HUES48 (cell line): Measurements from ENCODE around the gene EFCAB14.
"Not testable (repeated sequence)": the region's sequence is repeated elsewhere in the genome, so short reads cannot be mapped to it uniquely, and the experiment has no call there.

Experiments
- H3K27ac ChIP-seq: one replicate; pipeline ENCODE4 v1.7.0; 2013; ENCODE audit warnings: low read depth, low read length, inconsistent platforms
- H3K27me3 ChIP-seq: 2 replicates; pipeline ENCODE4 v1.6.1; 2013; ENCODE audit warnings: mild to moderate bottlenecking, low read length; ENCODE audit not compliant: control insufficient read depth, insufficient read depth
- H3K36me3 ChIP-seq: 2 replicates; pipeline ENCODE4 v1.6.1; 2013; ENCODE audit warnings: low read length; ENCODE audit not compliant: control insufficient read depth, insufficient read depth
- H3K4me1 ChIP-seq: 2 replicates; pipeline ENCODE4 v1.6.1; 2013; ENCODE audit warnings: mild to moderate bottlenecking, low read length; ENCODE audit not compliant: control insufficient read depth, insufficient read depth
- H3K4me3 ChIP-seq: 2 replicates; pipeline ENCODE4 v1.5.1; 2013; ENCODE audit warnings: mild to moderate bottlenecking, low read depth, low read length
- H3K9ac ChIP-seq: 2 replicates; pipeline ENCODE4 v1.6.1; 2013; ENCODE audit warnings: mild to moderate bottlenecking, low read depth, low read length, moderate library complexity
- H3K9me3 ChIP-seq: 2 replicates; pipeline ENCODE4 v1.6.1; 2013; ENCODE audit warnings: low read length; ENCODE audit not compliant: control insufficient read depth, insufficient read depth

EFCAB14 gene

DNA sequence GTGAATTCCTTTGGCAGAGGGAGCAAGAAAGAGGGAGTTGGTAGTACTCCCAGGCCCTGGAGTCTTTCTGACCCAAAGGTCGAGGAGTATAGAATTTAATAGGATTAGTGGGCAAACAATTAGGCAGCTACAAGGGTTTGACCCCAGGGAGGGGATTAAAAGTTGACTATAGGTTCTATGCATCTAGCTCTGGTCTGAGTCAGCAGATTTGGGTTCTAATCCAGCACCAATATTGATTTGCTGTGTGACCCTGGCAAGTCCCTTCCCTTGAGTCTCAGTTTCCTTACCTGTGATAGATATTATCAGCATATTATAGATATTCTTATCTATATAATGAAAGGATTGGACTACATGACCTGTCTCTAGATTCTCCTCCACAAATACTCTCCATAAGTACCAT, 35.1 kb upstream of the EFCAB14 start:
- Histone ChIP-seq H3K9ac (no peak overlapping the region), H3K4me1 (peaks cover 17% of the 10 kb centered on the region), H3K36me3 (no peaks in the 10 kb centered on the region), H3K27me3 (no peaks in the 10 kb centered on the region), H3K9me3 (no peaks in the 10 kb centered on the region), H3K27ac (no peak overlapping the region), H3K4me3 (no peak overlapping the region)

DNA sequence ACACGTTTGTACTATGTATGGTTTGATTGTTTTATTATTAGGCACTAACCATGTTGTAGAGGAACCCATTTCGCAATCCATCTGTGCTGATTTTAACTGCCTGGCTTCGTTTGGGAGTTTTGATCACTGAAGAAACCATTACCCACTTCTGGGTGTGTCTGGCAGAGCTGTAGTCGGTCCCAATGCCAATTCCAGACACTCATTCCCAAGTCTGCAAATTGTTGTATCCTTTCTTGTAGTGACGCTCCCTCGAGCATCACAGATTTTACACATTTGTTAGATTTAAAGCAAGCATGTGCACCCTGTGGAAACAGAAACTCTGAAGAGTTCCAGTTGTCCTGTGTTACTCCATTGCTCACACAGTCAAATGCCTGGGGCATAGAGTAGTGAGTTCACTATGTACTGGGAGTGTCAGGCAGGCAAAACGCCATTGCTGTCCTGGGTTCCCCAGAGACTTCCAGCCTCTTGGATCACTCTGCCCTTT, 31.0 kb upstream of the EFCAB14 start:
- Histone ChIP-seq H3K36me3 (no peaks in the 10 kb centered on the region), H3K27me3 (no peaks in the 10 kb centered on the region), H3K4me3 (no peak overlapping the region), H3K4me1 (peaks cover 2% of the 10 kb centered on the region; the same call in 1 of the 2 replicates), H3K27ac (no peak overlapping the region), H3K9me3 (no peaks in the 10 kb centered on the region), H3K9ac (no peak overlapping the region)

DNA sequence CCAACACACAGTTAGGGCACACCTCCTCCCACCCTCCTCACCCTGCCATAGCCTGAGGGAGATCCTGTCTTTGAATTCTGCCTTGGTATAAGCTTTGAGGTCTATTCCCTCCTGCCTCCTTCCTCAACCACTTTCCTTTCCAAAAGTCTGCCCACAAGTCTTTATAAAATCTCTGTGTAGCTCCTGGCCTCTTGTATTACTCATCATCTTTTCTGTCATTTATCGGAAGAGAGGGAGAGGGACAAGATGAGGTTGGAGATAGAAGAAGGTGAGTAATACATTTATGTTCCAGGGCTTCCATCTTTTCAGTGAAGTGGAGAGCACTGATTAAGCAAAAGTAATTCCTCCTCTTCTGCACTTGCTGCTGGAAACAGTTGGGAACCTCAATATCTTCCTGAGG, 30.5 kb upstream of the EFCAB14 start:
- no peak overlapping the region for H3K27ac ChIP-seq
- no peak overlapping the region for H3K9ac ChIP-seq
- H3K4me1 ChIP-seq, result peaks cover 2% of the 10 kb centered on the region; the same call in 1 of the 2 replicates
- H3K36me3 ChIP-seq, result no peaks in the 10 kb centered on the region
- no peak overlapping the region for H3K4me3 ChIP-seq
- H3K9me3 ChIP-seq, result no peaks in the 10 kb centered on the region
- no peaks in the 10 kb centered on the region for H3K27me3 ChIP-seq

DNA sequence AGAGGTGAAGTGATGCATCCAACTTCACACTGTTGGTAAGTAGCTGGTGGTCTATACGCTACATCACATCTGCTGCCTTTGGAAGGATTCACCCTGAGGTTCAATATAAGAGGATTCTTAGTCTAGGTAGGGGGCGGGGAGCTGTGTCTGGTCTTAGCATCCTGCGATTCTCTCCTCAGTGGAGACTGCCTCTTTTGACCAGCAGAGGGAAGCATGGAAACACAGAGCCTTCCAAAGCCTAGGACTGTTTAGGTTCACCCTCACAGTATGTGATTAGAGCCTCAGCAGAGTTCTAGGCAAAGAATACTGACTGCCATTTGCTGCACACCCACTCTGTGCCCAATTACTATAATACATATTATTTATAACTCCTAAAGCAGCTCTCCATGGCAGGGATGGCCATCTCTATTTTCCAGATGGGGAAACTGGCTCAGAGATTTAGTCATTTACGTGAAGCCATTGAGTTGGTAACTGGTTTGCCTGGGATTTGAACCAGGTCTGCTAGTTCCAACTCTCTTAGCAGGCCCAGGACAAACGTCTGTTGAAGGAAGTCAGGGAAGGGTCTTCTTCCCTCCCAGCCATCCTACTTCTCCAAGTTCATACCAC, 28.9 kb upstream of the EFCAB14 start:
- Histone ChIP-seq H3K27ac (no peak overlapping the region), H3K36me3 (no peaks in the 10 kb centered on the region), H3K4me3 (no peak overlapping the region), H3K4me1 (peaks cover 2% of the 10 kb centered on the region; the same call in 1 of the 2 replicates), H3K27me3 (no peaks in the 10 kb centered on the region), H3K9me3 (no peaks in the 10 kb centered on the region), H3K9ac (no peak overlapping the region)

DNA sequence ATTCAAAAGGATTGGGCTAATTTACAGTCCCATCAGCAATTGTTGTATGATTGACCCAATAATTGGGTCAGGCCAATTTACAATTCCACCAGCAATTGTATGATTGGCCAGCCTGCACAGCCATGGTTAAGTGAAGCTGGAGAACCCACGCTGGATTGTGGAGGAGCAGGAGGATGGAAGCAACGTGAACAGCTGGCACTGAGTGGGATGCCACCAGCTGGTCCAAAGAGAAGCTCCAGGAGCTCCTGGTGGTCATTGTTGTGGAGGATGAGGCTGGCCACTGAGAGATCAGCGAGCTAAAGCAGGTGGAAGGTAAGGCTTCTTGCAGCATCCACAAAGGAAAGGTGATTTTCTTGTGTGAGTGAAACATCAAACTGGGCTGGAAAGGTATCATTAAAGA, 23.2 kb upstream of the EFCAB14 start:
- Histone ChIP-seq H3K27me3 (no peaks in the 10 kb centered on the region), H3K9ac (no peak overlapping the region)

DNA sequence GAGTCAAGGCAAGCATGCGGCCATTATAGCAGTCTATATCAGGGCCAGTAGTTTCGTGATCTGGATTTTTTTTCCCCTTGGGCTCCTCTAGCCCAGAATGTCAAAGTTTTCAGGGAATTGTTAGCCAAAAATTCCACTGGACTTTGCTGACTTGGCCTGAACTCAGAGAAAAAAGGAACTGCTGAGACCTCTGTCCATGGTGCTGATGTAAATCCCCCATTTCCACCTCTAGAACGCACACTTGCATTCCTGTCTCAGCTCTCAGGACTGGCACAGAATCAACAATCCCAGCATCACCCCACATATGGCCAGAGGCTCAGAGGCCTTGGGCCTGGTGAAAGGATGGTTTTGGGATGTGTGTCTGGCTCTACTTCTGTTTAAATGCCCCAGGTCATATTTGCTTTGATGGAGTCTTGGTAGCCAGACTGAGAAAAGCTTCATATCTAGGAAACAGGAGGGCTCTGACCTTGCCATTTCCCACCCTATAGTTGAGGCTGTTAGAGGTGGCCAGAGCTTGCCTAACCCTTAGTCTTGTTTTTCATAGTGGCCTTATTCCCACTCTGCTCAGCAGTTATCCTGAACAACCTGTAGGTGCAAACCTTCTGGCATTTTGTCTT, 16.9 kb upstream of the EFCAB14 start:
- Histone ChIP-seq H3K9me3 (no peaks in the 10 kb centered on the region), H3K27ac (no peak overlapping the region), H3K27me3 (no peaks in the 10 kb centered on the region), H3K9ac (no peak overlapping the region), H3K36me3 (no peaks in the 10 kb centered on the region), H3K4me1 (no peaks in the 10 kb centered on the region), H3K4me3 (no peak overlapping the region)

More for the DNA sequence above, 23.2 kb upstream of the EFCAB14 start:
- H3K9me3 ChIP-seq, result no peaks in the 10 kb centered on the region
- H3K4me1 ChIP-seq, result no peaks in the 10 kb centered on the region
- H3K4me3 ChIP-seq, result no peak overlapping the region
- no peak overlapping the region for H3K27ac ChIP-seq
- no peaks in the 10 kb centered on the region for H3K36me3 ChIP-seq

DNA sequence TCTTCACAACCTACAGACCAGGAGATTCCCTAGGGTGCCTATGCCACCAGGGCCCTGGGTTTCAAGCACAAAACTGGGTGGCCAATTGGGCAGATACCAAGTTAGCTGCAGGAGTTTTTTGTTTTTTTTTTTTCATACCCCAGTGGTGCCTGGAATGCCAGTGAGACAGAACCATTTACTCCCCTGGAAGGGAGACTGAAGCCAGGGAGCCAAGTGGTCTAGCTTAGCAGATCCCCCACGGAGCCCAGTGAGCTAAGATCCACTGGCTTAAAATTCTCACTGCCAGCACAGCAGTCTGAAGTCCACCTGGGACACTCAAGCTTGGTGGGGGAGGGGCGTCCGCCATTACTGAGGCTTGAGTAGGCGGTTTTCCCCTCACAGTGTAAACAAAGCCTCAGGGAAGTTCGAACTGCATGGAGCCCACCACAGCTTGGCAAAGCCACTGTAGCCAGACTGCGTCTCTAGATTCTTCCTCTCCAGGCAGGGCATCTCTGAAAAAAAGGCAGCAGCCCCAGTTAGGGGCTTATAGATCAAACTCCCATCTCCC, 9.5 kb upstream of the EFCAB14 start:
- H3K27me3 ChIP-seq, H3K27ac ChIP-seq, H3K9me3 ChIP-seq, H3K4me1 ChIP-seq, H3K36me3 ChIP-seq, H3K9ac ChIP-seq, H3K4me3 ChIP-seq: not testable (repeated sequence)

DNA sequence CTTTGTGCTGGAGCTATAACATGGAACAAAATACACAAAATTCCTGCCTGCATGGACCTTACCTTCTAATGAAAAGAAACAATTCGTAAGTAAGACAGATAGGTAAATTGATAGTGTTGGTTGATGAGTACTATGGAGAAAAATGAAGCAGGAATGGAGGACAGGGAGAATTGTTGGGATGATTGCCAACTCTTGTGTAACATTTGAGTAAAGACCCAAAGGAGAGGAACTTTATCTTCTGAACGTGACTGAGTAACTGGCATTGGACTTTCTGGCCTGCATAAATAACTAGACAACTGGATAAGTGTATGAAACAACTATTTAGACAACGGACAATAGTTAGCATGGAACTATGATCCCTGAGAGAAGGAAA, 6.8 kb upstream of the EFCAB14 start:
- no peaks in the 10 kb centered on the region for H3K27me3 ChIP-seq
- H3K4me1 ChIP-seq, result peaks cover 6% of the 10 kb centered on the region
- H3K36me3 ChIP-seq, result no peaks in the 10 kb centered on the region
- H3K4me3 ChIP-seq, result no peak overlapping the region
- H3K27ac ChIP-seq, result no peak overlapping the region
- no peaks in the 10 kb centered on the region; the same call in 1 of the 2 replicates for H3K9me3 ChIP-seq
- H3K9ac ChIP-seq, result no peak overlapping the region

DNA sequence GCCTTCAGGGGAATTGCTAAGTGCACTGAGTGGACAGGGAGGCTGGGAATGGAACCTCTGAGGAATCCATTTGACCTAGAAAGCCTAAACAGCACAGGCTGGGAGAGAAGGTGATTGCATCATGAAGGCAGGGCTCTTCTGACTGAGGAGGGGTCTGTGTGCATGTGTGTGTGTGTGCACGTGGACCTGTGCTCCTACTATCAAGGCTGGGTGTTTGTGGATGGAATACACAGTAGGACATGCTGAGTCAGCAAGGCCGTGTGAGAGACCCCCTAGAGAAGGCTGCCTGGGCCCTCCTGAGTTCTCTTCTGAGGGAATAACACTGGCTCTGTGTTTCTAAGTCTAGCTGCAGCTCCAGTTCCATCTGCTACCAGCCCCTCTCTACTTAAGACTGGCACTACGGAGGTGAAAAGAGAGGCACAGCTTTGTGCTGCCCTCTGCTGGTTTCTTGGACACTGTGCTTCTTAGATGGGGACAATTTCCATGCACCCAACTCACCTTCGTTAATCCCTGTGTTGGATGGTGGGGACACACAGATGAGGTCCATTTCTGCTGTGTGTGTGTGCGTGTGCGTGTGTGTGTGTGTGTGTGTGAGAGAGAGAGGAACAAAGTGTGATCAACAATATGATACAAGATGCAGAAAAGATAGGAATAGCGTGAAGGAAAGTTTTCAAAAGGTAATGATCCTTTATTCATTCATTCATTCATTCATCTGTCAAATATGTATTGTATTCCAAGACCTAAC, 6.2 kb upstream of the EFCAB14 start:
- Histone ChIP-seq H3K9ac (no peak overlapping the region), H3K4me1 (peaks cover 6% of the 10 kb centered on the region), H3K4me3 (no peak overlapping the region), H3K27ac (no peak overlapping the region), H3K9me3 (no peaks in the 10 kb centered on the region; the same call in 1 of the 2 replicates), H3K27me3 (no peaks in the 10 kb centered on the region), H3K36me3 (no peaks in the 10 kb centered on the region)

DNA sequence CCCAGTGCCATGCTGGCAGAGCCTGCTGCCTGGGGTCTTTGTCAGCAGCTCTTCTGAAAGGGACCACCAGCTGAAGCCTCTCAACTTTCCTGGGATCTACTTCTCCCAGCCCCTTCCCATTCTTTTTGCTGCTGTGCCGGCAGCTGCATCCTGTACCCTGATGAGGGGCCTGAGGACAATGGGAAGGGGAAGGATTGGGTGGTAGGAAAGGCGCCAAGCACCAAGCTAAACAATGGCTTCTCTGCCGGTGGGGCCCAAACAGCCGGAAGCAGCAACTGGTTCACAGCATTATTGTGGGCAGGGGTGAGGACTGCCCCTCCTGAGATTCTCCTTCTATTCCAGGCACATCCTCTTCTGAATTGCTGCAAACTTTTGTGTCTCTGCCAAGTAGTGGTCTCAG, 5.0 kb upstream of the EFCAB14 start:
- no peak overlapping the region for H3K27ac ChIP-seq
- H3K4me3 ChIP-seq, result no peak overlapping the region
- peaks cover 13% of the 10 kb centered on the region for H3K4me1 ChIP-seq
- H3K9ac ChIP-seq, result no peak overlapping the region
- H3K27me3 ChIP-seq, result no peaks in the 10 kb centered on the region
- no peaks in the 10 kb centered on the region for H3K36me3 ChIP-seq
- no peaks in the 10 kb centered on the region; the same call in 1 of the 2 replicates for H3K9me3 ChIP-seq
